ENCODE data around the gene SECISBP2. TPM values are rescaled to one million over a fixed set of nuclear protein-coding genes. Genes with fewer than 3 reads are reported as not detected.
"Not testable (repeated sequence)": the region's sequence is repeated elsewhere in the genome, so short reads cannot be mapped to it uniquely, and the experiment has no call there.

The SECISBP2 gene
- 14.3 and 14.4 TPM in 2 replicates for polyA plus RNA-seq (2011; rRNA removed)
- 12.5 and 13.1 TPM in 2 replicates for polyA minus RNA-seq (2011; rRNA and poly(A)+ RNA removed)

GRCh38 chr9:89318123-89319014, at the start of gene SECISBP2:
Gene SECISBP2 (plus strand): TSS chr9:89318500. CDS start chr9:89318577, 77 bp downstream.
- ChIA-PET POLR2A (no interaction called here), CTCF (interaction anchor here (0.6 to 9.0 kb wide), 6 partner anchors 14 to 238 kb away, joined by 3 to 45 read pairs (median 3); no protein-coding TSS in a partner anchor)
- Histone ChIP-seq H3K4me3 (ENCODE audit: low read depth, low read length) (peak within 1 kb of the TSS; percentile 77), H3K36me3 (ENCODE audit: control insufficient read depth, insufficient read depth, low read length) (no peaks in the 10 kb centered on the region), H3K27me3 (ENCODE audit: control insufficient read depth, insufficient read depth, low read length) (no peaks in the 10 kb centered on the region)
- peak; percentile 87 for DNase-seq (ENCODE audit: low read depth)
- TF ChIP-seq CTCF (IDR thresholded peaks at IDR 0.05; ENCODE audit: insufficient read depth, low read depth, low read length) = peak; percentile 78

GRCh38 chr9:89273528-89274279, 44.6 kb upstream of the SECISBP2 start:
- TF ChIP-seq CTCF (IDR thresholded peaks at IDR 0.05; ENCODE audit: insufficient read depth, low read depth, low read length) = no peak
- DNase-seq (ENCODE audit: low read depth) = no peak
- Histone ChIP-seq H3K27me3 (ENCODE audit: control insufficient read depth, insufficient read depth, low read length) (no peaks in the 10 kb centered on the region; the same call in 1 of the 2 replicates), H3K4me3 (ENCODE audit: low read depth, low read length) (no peak overlapping the region), H3K36me3 (ENCODE audit: control insufficient read depth, insufficient read depth, low read length) (no peaks in the 10 kb centered on the region)
- ChIA-PET POLR2A (no interaction called here), CTCF (no interaction called here)

- CTCF ChIA-PET = interaction anchor here (1.4 kb wide), 1 partner anchor 44 kb away, joined by 3 read pairs; the partner anchor contains the start of gene SECISBP2
These were observed 43.5 kb upstream of the SECISBP2 start for GRCh38 chr9:89274838-89275237.

GRCh38 chr9:89276040-89276439, 42.3 kb upstream of the SECISBP2 start:
- DNase-seq (ENCODE audit: low read depth); H3K36me3 ChIP-seq (ENCODE audit: control insufficient read depth, insufficient read depth, low read length); H3K4me3 ChIP-seq (ENCODE audit: low read depth, low read length); H3K27me3 ChIP-seq (ENCODE audit: control insufficient read depth, insufficient read depth, low read length); POLR2A ChIA-PET: not testable (repeated sequence)
- CTCF ChIA-PET = interaction anchor here (1.4 kb wide), 1 partner anchor 43 kb away, joined by 3 read pairs; the partner anchor contains the start of gene SECISBP2

More at GRCh38 chr9:89274838-89275237, 43.5 kb upstream of the SECISBP2 start:
- Histone ChIP-seq H3K4me3 (ENCODE audit: low read depth, low read length) (no peak overlapping the region), H3K27me3 (ENCODE audit: control insufficient read depth, insufficient read depth, low read length) (no peaks in the 10 kb centered on the region), H3K36me3 (ENCODE audit: control insufficient read depth, insufficient read depth, low read length) (no peaks in the 10 kb centered on the region)
- POLR2A ChIA-PET = no interaction called here
- TF ChIP-seq CTCF (IDR thresholded peaks at IDR 0.05; ENCODE audit: insufficient read depth, low read depth, low read length) = no peak
- DNase-seq (ENCODE audit: low read depth) = peak; percentile 95

GRCh38 chr9:89277043-89277442, 41.3 kb upstream of the SECISBP2 start:
- no peak for DNase-seq (ENCODE audit: low read depth)
- ChIA-PET POLR2A (no interaction called here), CTCF (interaction anchor here (1.1 kb wide), 1 partner anchor 128 kb away, joined by 3 read pairs; no protein-coding TSS in a partner anchor)
- Histone ChIP-seq H3K4me3 (ENCODE audit: low read depth, low read length) (no peak overlapping the region), H3K27me3 (ENCODE audit: control insufficient read depth, insufficient read depth, low read length) (no peaks in the 10 kb centered on the region), H3K36me3 (ENCODE audit: control insufficient read depth, insufficient read depth, low read length) (no peaks in the 10 kb centered on the region)
- TF ChIP-seq CTCF (IDR thresholded peaks at IDR 0.05; ENCODE audit: insufficient read depth, low read depth, low read length) = no peak
